Glutamatergic neuron (in vitro differentiated cells): Measurements from ENCODE around the gene VMP1. TPM values are rescaled to one million over a fixed set of nuclear protein-coding genes. Genes with fewer than 3 reads are reported as not detected.

Experiments
- DNase-seq: peaks from one replicate; pipeline ENCODE4 v3.0.0; 2022
- H3K27ac Mint-ChIP-seq: one replicate; pipeline ENCODE4 v1.8.0; 2020; ENCODE audit warnings: mild to moderate bottlenecking, mixed read lengths, inconsistent platforms; ENCODE audit not compliant: unreplicated experiment
- H3K27me3 Mint-ChIP-seq: one replicate; pipeline ENCODE4 v1.8.0; 2020; ENCODE audit warnings: mild to moderate bottlenecking, moderate library complexity, mixed read lengths, inconsistent platforms; ENCODE audit not compliant: unreplicated experiment
- H3K36me3 Mint-ChIP-seq: one replicate; pipeline ENCODE4 v1.8.0; 2020; ENCODE audit warnings: mild to moderate bottlenecking, mixed read lengths, inconsistent platforms; ENCODE audit not compliant: unreplicated experiment
- H3K4me1 Mint-ChIP-seq: one replicate; pipeline ENCODE4 v1.8.0; 2020; ENCODE audit warnings: mild to moderate bottlenecking, low read depth, mixed read lengths, inconsistent platforms; ENCODE audit not compliant: unreplicated experiment
- H3K4me3 Mint-ChIP-seq: one replicate; pipeline ENCODE4 v1.8.0; 2020; ENCODE audit warnings: mild to moderate bottlenecking, mixed read lengths, inconsistent platforms; ENCODE audit not compliant: unreplicated experiment
- H3K9me3 Mint-ChIP-seq: one replicate; pipeline ENCODE4 v1.8.0; 2020; ENCODE audit warnings: mild to moderate bottlenecking, moderate library complexity, mixed read lengths, inconsistent platforms; ENCODE audit not compliant: unreplicated experiment
- CTCF ChIP-seq: fragments of 200-600 bp; sonication (generic); IDR thresholded peaks from one replicate; pipeline ENCODE4 v1.5.0; 2021; ENCODE audit not compliant: partially characterized antibody, unreplicated experiment
- total RNA-seq: library from RNA; stranded (reverse); fragmentation: NEBNext Ultra II Directional; extraction: Animal tissue kit (Norgen Biotek cat#: 25700); gene quantifications from one replicate; pipeline ENCODE4 v1.2.1, GENCODE V29; 2021; ENCODE audit not compliant: unreplicated experiment

The VMP1 gene
- total RNA-seq, 1 donor from 2014 or later = 64.1 TPM

- Mint-ChIP-seq H3K4me1 (peaks cover under 1% of the 10 kb centered on the region), H3K4me3 (no peak overlapping the region), H3K27ac (no peak overlapping the region), H3K36me3 (no peaks in the 10 kb centered on the region), H3K9me3 (peaks cover 1% of the 10 kb centered on the region), H3K27me3 (no peaks in the 10 kb centered on the region)
- no peak for TF ChIP-seq CTCF
- DNase-seq = no peak
These were observed 6.8 kb downstream of the VMP1 start for GRCh38 chr17:59714255-59714654.

- H3K27me3 Mint-ChIP-seq = no peaks in the 10 kb centered on the region
- TF ChIP-seq CTCF = no peak
- H3K4me1 Mint-ChIP-seq = no peaks in the 10 kb centered on the region
- H3K4me3 Mint-ChIP-seq = no peak overlapping the region
- H3K9me3 Mint-ChIP-seq = peaks cover 1% of the 10 kb centered on the region
- no peaks in the 10 kb centered on the region for H3K36me3 Mint-ChIP-seq
- DNase-seq = no peak
- no peak overlapping the region for H3K27ac Mint-ChIP-seq
These were observed 9.0 kb downstream of the VMP1 start for GRCh38 chr17:59716427-59716826.

GRCh38 chr17:59719526-59719925, 12.1 kb downstream of the VMP1 start:
- H3K4me3 Mint-ChIP-seq = no peak overlapping the region
- H3K9me3 Mint-ChIP-seq = peaks cover 3% of the 10 kb centered on the region
- no peaks in the 10 kb centered on the region for H3K36me3 Mint-ChIP-seq
- no peaks in the 10 kb centered on the region for H3K4me1 Mint-ChIP-seq
- no peak for DNase-seq
- TF ChIP-seq CTCF = no peak
- H3K27ac Mint-ChIP-seq = no peak overlapping the region
- H3K27me3 Mint-ChIP-seq = no peaks in the 10 kb centered on the region

GRCh38 chr17:59722623-59723022, 15.2 kb downstream of the VMP1 start:
- Mint-ChIP-seq H3K9me3 (peaks cover 3% of the 10 kb centered on the region), H3K27me3 (no peaks in the 10 kb centered on the region), H3K4me3 (no peak overlapping the region), H3K27ac (no peak overlapping the region), H3K36me3 (no peaks in the 10 kb centered on the region), H3K4me1 (no peaks in the 10 kb centered on the region)
- no peak for DNase-seq
- TF ChIP-seq CTCF = no peak

GRCh38 chr17:59723041-59723440, 15.6 kb downstream of the VMP1 start:
- DNase-seq = no peak
- H3K4me1 Mint-ChIP-seq = no peaks in the 10 kb centered on the region
- no peaks in the 10 kb centered on the region for H3K27me3 Mint-ChIP-seq
- H3K9me3 Mint-ChIP-seq = peaks cover 3% of the 10 kb centered on the region
- H3K36me3 Mint-ChIP-seq = no peaks in the 10 kb centered on the region
- no peak overlapping the region for H3K27ac Mint-ChIP-seq
- no peak overlapping the region for H3K4me3 Mint-ChIP-seq
- no peak for TF ChIP-seq CTCF
